Measurements from ENCODE around the gene SFTPB. TPM values are rescaled to one million over a fixed set of nuclear protein-coding genes. Genes with fewer than 3 reads are reported as not detected.
"Not testable (repeated sequence)": the region's sequence is repeated elsewhere in the genome, so short reads cannot be mapped to it uniquely, and the experiment has no call there.

The SFTPB gene
- total RNA-seq, 2 donors from 2014 or later: 0.15 TPM; not detected in 1

- Histone ChIP-seq H3K27ac (no peak overlapping the region), H3K9me3 (no peaks in the 10 kb centered on the region), H3K4me3 (no peak overlapping the region), H3K36me3 (peaks cover 62% of the 10 kb centered on the region), H3K27me3 (no peaks in the 10 kb centered on the region), H3K4me1 (peaks cover 0 to 29% of the 10 kb centered on the region in 2 donors)
- no peak for TF ChIP-seq CTCF (IDR thresholded peaks at IDR 0.05)
- no peak for DNase-seq (ENCODE audit: low spot score)
Measured at GRCh38 chr2:85621338-85621737, 46.7 kb downstream of the SFTPB start.

GRCh38 chr2:85619617-85620016 lies 48.4 kb downstream of the SFTPB start:
- Histone ChIP-seq H3K27me3 (no peaks in the 10 kb centered on the region), H3K4me3 (no peak overlapping the region), H3K4me1 (peaks cover 0 to 29% of the 10 kb centered on the region in 2 donors), H3K36me3 (peaks cover 45% of the 10 kb centered on the region), H3K27ac (no peak overlapping the region), H3K9me3 (no peaks in the 10 kb centered on the region)
- no peak for DNase-seq (ENCODE audit: low spot score)
- TF ChIP-seq CTCF (IDR thresholded peaks at IDR 0.05): no peak

GRCh38 chr2:85617723-85618122 lies 50.3 kb downstream of the SFTPB start:
- Histone ChIP-seq H3K36me3 (peaks cover 27% of the 10 kb centered on the region), H3K4me1 (peaks cover 0 to 25% of the 10 kb centered on the region in 2 donors)
- H3K9me3 ChIP-seq; DNase-seq (ENCODE audit: low spot score); H3K27me3 ChIP-seq; H3K4me3 ChIP-seq; H3K27ac ChIP-seq: not testable (repeated sequence)

- Histone ChIP-seq H3K4me1 (peaks cover 0 to 40% of the 10 kb centered on the region in 2 donors), H3K4me3 (peak overlapping the region in 1 of 2 donors; percentile 90), H3K27me3 (no peaks in the 10 kb centered on the region), H3K9me3 (no peaks in the 10 kb centered on the region), H3K27ac (peak overlapping the region; percentile 84 to 86), H3K36me3 (peaks cover 5% of the 10 kb centered on the region)
- no peak for TF ChIP-seq CTCF (IDR thresholded peaks at IDR 0.05)
- DNase-seq (ENCODE audit: low spot score): no peak
Measured at GRCh38 chr2:85615413-85615728, 52.6 kb downstream of the SFTPB start.

GRCh38 chr2:85614757-85615156 lies 53.2 kb downstream of the SFTPB start:
- peaks cover 0 to 46% of the 10 kb centered on the region in 2 donors for H3K4me1 ChIP-seq
- not testable (repeated sequence) for H3K27me3 ChIP-seq; DNase-seq (ENCODE audit: low spot score); H3K36me3 ChIP-seq; H3K9me3 ChIP-seq; H3K27ac ChIP-seq; H3K4me3 ChIP-seq

GRCh38 chr2:85613717-85614515 lies 54.1 kb downstream of the SFTPB start:
- Histone ChIP-seq H3K27me3 (no peaks in the 10 kb centered on the region), H3K27ac (no peak overlapping the region), H3K4me3 (no peak overlapping the region), H3K9me3 (no peaks in the 10 kb centered on the region), H3K4me1 (peaks cover 0 to 55% of the 10 kb centered on the region in 2 donors), H3K36me3 (no peaks in the 10 kb centered on the region)
- no peak for DNase-seq (ENCODE audit: low spot score)
- no peak for TF ChIP-seq CTCF (IDR thresholded peaks at IDR 0.05)
